A549 treated with ZK216348 at 1 μM for 4 hours (cell line): ENCODE results near the gene FAM120AOS. TPM values are rescaled to one million over a fixed set of nuclear protein-coding genes. Genes with fewer than 3 reads are reported as not detected.

Experiments used
- total RNA-seq: library from RNA; stranded (reverse); fragments of 200-300 nt; extraction: Qiagen RNA extraction; gene quantifications from 5 replicates; pipeline ENCODE4 v1.2.3, GENCODE V29; 2022; ENCODE audit warnings: low read depth

The FAM120AOS gene
- 45.6 to 51.1 TPM (median 49.1 TPM) in 5 replicates for total RNA-seq

GRCh38 chr9:93453047-93453914 lies at the start of gene FAM120AOS:
Gene FAM120AOS (minus strand): TSS chr9:93453581. CDS start chr9:93452709, 872 bp downstream.

GRCh38 chr9:93450945-93451815 lies 2.2 kb downstream of the FAM120AOS start, which contains the start of gene FAM120A:
Gene FAM120A (plus strand): TSS chr9:93451685. CDS start chr9:93451916, 231 bp downstream.

Other genes starting within 250 kb of the FAM120AOS start
- 69.9 to 88.9 TPM (median 77.5 TPM) in 5 replicates for gene FAM120A, start 1.9 kb downstream of the FAM120AOS start, total RNA-seq
- 13.5 to 18.9 TPM (median 17.9 TPM) in 5 replicates for gene PHF2, start 123.0 kb upstream of the FAM120AOS start, total RNA-seq